Endometrial microvascular endothelial cells (primary cell): Measurements from ENCODE around the gene OR4F6. TPM values are rescaled to one million over a fixed set of nuclear protein-coding genes. Genes with fewer than 3 reads are reported as not detected.

Experiments used
- in situ Hi-C: cut with HindIII; loops from 2 replicates; pipeline ENCODE4 v1.10.0; 2017; ENCODE audit warnings: low sequenced_read_pairs, low pct_unique_long_range_greater_than_20kb; ENCODE audit errors: inconsistent ontology term
- total RNA-seq: library from RNA; depleted of rRNA; stranded (reverse); fragments of >200 nt; gene quantifications from one replicate; pipeline ENCODE4 v1.2.3, GENCODE V29; 2015; ENCODE audit errors: inconsistent ontology term

OR4F6 gene
- total RNA-seq, 1 donor from 2014 or later: not detected

- in situ Hi-C loops: no loop called here
These were observed 2.3 kb upstream of the OR4F6 start for GRCh38 chr15:101801048-101801447.

DNA sequence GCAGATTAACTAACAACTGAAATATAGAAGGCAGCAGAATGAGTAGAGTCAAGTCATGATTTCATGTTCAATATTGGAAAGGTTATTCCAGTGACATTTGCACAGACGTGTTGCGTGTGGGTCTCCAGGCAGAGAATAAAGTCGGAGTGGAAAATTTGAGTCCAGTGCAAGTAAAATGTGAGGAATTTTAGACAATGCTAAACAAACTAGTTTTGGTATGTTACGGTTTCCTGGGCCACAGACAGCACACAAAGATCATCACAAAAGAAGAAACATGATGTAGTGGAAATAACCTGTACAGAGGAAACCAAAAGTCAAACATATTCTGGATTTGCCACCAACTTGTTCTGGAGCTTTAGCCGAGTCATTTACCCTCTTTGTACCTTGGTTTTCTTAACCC lies 367 bp downstream of the OR4F6 start:
- in situ Hi-C loops: no loop called here

- in situ Hi-C loops: no loop called here
These were observed 1.1 kb downstream of the OR4F6 start for GRCh38 chr15:101804375-101804774.

DNA sequence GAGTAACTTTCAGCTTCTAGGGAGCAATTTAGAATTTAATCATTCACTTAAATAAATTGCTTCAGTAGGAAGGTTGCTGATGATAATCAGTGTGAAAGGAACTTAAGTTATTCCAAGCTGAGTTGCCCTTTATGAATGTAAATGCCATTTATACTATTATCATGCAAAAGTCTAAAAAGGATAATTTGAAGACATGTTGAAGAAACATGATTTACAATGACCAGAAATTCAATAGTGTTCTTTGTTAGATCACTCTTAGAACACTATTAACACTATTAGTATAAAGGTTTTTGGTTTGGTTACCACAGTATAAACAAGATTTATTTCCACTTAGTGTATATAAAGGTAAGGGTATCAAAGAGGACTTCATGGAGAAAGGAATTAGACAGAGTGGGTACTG lies 1.6 kb downstream of the OR4F6 start:
- in situ Hi-C loops: no loop called here

- in situ Hi-C loops: no loop called here
These were observed 2.5 kb downstream of the OR4F6 start for GRCh38 chr15:101805605-101806345.

- in situ Hi-C loops: no loop called here
These were observed 4.1 kb downstream of the OR4F6 start for GRCh38 chr15:101807345-101807945.

GRCh38 chr15:101808201-101808600 lies 4.9 kb downstream of the OR4F6 start:
- in situ Hi-C loops: no loop called here

- in situ Hi-C loops: no loop called here
These were observed 7.1 kb downstream of the OR4F6 start for GRCh38 chr15:101810456-101810855.

- in situ Hi-C loops: no loop called here
These were observed 7.6 kb downstream of the OR4F6 start for GRCh38 chr15:101810876-101811275.

DNA sequence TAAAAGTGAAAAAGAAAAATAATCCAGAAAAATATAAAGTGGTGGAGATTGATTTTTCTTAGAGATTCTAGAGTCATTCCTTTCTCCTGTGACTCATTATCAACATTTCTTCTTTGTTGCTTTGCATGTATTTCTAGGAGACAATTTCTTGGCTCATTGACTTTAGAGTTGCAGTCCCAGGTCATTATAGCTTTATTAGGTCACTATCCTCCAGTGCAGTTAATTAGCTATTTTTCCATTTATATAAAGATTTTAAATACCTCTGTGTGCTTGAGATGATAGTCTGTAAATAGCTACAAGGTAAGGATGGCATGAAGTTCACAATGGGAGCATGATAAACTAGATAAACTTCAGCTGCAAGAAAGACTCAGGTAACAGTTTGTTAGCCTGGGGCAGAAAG lies 8.6 kb downstream of the OR4F6 start, which contains the start of gene OR4F15:
Gene OR4F15 (plus strand): TSS at position 301 of the 400 bp plus-strand sequence. CDS start 5,985 bp downstream, outside the sequence.
- in situ Hi-C loops: no loop called here

DNA sequence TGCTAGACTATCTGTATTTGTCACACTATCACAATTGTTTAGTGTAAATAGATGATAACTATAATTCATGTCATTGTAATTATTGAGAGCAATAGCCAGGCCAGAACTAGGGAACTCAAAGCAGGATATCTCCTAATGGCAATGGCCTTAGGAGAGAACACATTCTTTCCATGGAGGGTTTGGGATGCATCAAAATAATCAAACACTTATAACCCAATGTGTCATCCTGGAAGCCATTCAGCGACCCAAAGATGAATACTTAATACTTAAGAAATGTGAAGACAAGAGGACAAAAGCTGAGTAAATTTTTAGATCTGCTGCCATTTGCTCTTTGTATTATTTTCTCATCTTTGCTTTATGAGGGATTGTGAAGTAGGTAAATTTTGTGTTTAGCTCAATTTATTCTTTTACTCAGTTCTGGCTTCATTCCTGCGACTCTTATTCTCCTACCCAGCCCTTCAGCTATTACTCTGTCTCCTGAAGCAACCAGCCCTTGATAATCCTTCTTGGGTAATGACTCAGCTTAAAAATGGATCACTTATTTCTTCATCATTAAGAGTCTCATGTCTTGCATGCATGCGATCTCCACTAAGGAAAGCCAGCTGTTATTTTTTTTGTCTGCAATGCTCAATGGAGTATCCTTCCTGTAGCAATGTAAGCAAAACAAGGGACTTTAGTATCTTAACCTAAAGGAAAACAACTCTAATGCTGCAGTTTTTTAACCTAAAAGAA lies 10.7 kb downstream of the OR4F6 start:
- in situ Hi-C loops: no loop called here

GRCh38 chr15:101820781-101821180 lies 17.5 kb downstream of the OR4F6 start:
- in situ Hi-C loops: no loop called here

- in situ Hi-C loops: no loop called here
These were observed 23.9 kb downstream of the OR4F6 start for GRCh38 chr15:101827257-101827656.

DNA sequence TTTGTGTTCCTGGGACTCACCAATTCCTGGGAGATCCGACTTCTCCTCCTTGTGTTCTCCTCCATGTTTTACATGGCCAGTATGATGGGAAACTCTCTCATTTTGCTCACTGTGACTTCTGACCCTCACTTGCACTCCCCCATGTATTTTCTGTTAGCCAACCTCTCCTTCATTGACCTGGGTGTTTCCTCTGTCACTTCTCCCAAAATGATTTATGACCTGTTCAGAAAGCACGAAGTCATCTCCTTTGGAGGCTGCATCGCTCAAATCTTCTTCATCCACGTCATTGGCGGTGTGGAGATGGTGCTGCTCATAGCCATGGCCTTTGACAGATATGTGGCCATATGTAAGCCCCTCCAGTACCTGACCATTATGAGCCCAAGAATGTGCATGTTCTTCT lies 25.5 kb downstream of the OR4F6 start:
- in situ Hi-C loops: no loop called here

DNA sequence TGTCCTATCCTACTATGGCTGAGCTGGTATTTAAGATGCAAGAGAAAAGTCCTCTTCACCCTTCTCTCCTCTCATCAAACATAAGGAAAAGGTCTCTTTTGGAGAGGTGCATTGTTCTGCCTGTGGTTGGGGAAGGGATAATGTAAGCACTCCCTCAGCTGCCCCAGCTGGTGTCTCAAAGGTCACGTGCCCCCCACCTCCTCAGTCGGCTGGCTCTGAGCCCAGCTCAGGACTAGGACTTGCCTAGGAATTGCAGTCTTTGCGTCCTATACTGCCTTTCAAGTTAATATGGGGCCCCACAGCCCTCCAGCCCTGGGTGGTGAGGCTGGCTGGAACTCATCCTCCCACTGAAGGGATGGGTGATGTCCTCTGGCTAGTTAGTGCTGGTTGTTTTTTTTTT lies 38.3 kb downstream of the OR4F6 start:
- in situ Hi-C loops: no loop called here

DNA sequence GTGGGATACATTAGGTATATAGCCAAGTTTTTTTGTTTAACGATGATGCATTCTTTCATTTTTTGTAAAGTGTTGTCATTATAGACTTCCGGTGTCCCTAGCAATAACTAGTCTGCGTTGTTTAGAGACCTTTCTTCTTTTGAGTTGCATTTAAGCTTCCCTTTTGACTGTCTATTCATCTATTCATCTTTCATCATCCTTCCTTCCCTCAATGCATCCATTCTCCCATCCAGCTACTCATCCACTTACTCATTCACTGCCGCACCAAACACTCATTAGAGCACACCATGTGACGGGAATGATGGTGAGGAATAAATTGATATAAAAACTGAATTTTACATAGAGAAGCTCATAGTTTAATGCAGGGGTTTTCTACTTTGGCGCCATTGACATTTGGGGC lies 41.6 kb downstream of the OR4F6 start:
- in situ Hi-C loops: no loop called here

- in situ Hi-C loops: no loop called here
These were observed 49.0 kb downstream of the OR4F6 start for GRCh38 chr15:101852356-101852755.
